ENCODE measurements around the gene CEP70. TPM values are rescaled to one million over a fixed set of nuclear protein-coding genes. Genes with fewer than 3 reads are reported as not detected.
"Not testable (repeated sequence)": the region's sequence is repeated elsewhere in the genome, so short reads cannot be mapped to it uniquely, and the experiment has no call there.

The CEP70 gene
- polyA plus RNA-seq, 1 donor = 19.0 TPM

- no peak for DNase-seq
Observed at GRCh38 chr3:138507524-138507923, 86.5 kb downstream of the CEP70 start.

- DNase-seq = no peak
Observed at GRCh38 chr3:138498991-138499390, 95.1 kb downstream of the CEP70 start.

GRCh38 chr3:138497851-138498250 is 96.2 kb downstream of the CEP70 start:
- DNase-seq = no peak

- DNase-seq = no peak
Observed at GRCh38 chr3:138497021-138497420, 97.0 kb downstream of the CEP70 start.

- DNase-seq = no peak
Observed at GRCh38 chr3:138496436-138496835, 97.6 kb downstream of the CEP70 start.

GRCh38 chr3:138495638-138496037 is 98.4 kb downstream of the CEP70 start:
- not testable (repeated sequence) for DNase-seq

GRCh38 chr3:138494607-138494929 is 99.5 kb downstream of the CEP70 start:
- no peak for DNase-seq

GRCh38 chr3:138493804-138494606 is 100.1 kb downstream of the CEP70 start:
- DNase-seq = no peak

GRCh38 chr3:138492980-138493675 is 100.9 kb downstream of the CEP70 start:
- DNase-seq = no peak

GRCh38 chr3:138491971-138492370 is 102.1 kb downstream of the CEP70 start:
- DNase-seq = no peak

GRCh38 chr3:138486580-138486979 is 107.5 kb downstream of the CEP70 start:
- not testable (repeated sequence) for DNase-seq

GRCh38 chr3:138484672-138485071 is 109.4 kb downstream of the CEP70 start:
- DNase-seq = not testable (repeated sequence)

GRCh38 chr3:138479438-138479863 is 114.6 kb downstream of the CEP70 start:
- DNase-seq = no peak

- no peak for DNase-seq
Observed at GRCh38 chr3:138477801-138478200, 116.3 kb downstream of the CEP70 start.

- no peak for DNase-seq
Observed at GRCh38 chr3:138477120-138477519, 116.9 kb downstream of the CEP70 start.

- no peak for DNase-seq
Observed at GRCh38 chr3:138476526-138476925, 117.5 kb downstream of the CEP70 start.

- DNase-seq = no peak
Observed at GRCh38 chr3:138474163-138474562, 119.9 kb downstream of the CEP70 start.

- no peak for DNase-seq
Observed at GRCh38 chr3:138473391-138473790, 120.7 kb downstream of the CEP70 start.

GRCh38 chr3:138472141-138472825 is 121.8 kb downstream of the CEP70 start:
- no peak for DNase-seq

- no peak for DNase-seq
Observed at GRCh38 chr3:138471481-138471880, 122.6 kb downstream of the CEP70 start.

- no peak for DNase-seq
Observed at GRCh38 chr3:138470687-138471086, 123.4 kb downstream of the CEP70 start.

GRCh38 chr3:138469874-138470273 is 124.2 kb downstream of the CEP70 start:
- DNase-seq = no peak

- DNase-seq = no peak
Observed at GRCh38 chr3:138468886-138469285, 125.2 kb downstream of the CEP70 start.

GRCh38 chr3:138468451-138468850 is 125.6 kb downstream of the CEP70 start:
- no peak for DNase-seq
